CD8-positive, alpha-beta memory T cell (primary cell): ENCODE results near the gene CNKSR1. TPM values are rescaled to one million over a fixed set of nuclear protein-coding genes. Genes with fewer than 3 reads are reported as not detected.

Source experiments
- CTCF ChIA-PET: fragments of 350-600 bp; sonication (Branson Sonifier 250); formaldehyde crosslinking; loops from one replicate; lab custom pipeline; 2021; ENCODE audit warnings: antibody characterized with exemption; lab: Charles Lee
- POLR2A ChIA-PET: fragments of 350-600 bp; sonication (Branson Sonifier 250); formaldehyde crosslinking; loops from one replicate; lab custom pipeline; 2021; ENCODE audit warnings: antibody characterized with exemption; lab: Charles Lee
- DNase-seq, 5 donors: peaks; one replicate each; pipeline versions ENCODE4 v3.0.0 to v3.0.0-alpha.2; 2020 to 2022; ENCODE audit warnings: mixed read lengths in 1 of 5
- H3K27ac ChIP-seq: one replicate; pipeline ENCODE4 v1.7.0; 2013; ENCODE audit warnings: low read depth, mild to moderate bottlenecking, low read length, moderate library complexity
- H3K27me3 ChIP-seq: 2 replicates; pipeline ENCODE4 v1.7.0; 2013; ENCODE audit warnings: low read length, mild to moderate bottlenecking; ENCODE audit not compliant: insufficient read depth, poor library complexity, severe bottlenecking
- H3K36me3 ChIP-seq: 2 replicates; pipeline ENCODE4 v1.7.0; 2013; ENCODE audit warnings: mild to moderate bottlenecking, low read length, moderate library complexity; ENCODE audit not compliant: insufficient read depth
- H3K4me1 ChIP-seq: 2 replicates; pipeline ENCODE4 v1.7.0; 2013; ENCODE audit warnings: mild to moderate bottlenecking, low read length, moderate library complexity; ENCODE audit not compliant: insufficient read depth
- H3K4me3 ChIP-seq: 2 replicates; pipeline ENCODE4 v1.7.0; 2013; ENCODE audit warnings: mild to moderate bottlenecking, low read length
- H3K9me3 ChIP-seq: 2 replicates; pipeline ENCODE4 v1.7.0; 2013; ENCODE audit warnings: mild to moderate bottlenecking, low read length
- H3K27ac Mint-ChIP-seq, 8 donors: one replicate each; pipeline ENCODE4 v1.8.0; 2020 to 2021; ENCODE audit warnings: mixed read lengths in 8 of 8, mild to moderate bottlenecking in 6 of 8, inconsistent platforms in 3 of 8, moderate library complexity in 3 of 8
- H3K27me3 Mint-ChIP-seq, 2 donors: one replicate each; pipeline ENCODE4 v1.8.0; 2020 to 2021; ENCODE audit warnings: mixed read lengths in 2 of 2, mild to moderate bottlenecking in 1 of 2, moderate library complexity in 1 of 2
- H3K36me3 Mint-ChIP-seq, 3 donors: one replicate each; pipeline ENCODE4 v1.8.0; 2020 to 2021; ENCODE audit warnings: mixed read lengths in 3 of 3, inconsistent platforms in 1 of 3, mild to moderate bottlenecking in 1 of 3
- H3K4me1 Mint-ChIP-seq, 3 donors: one replicate each; pipeline ENCODE4 v1.8.0; 2020 to 2021; ENCODE audit warnings: mixed read lengths in 3 of 3, inconsistent platforms in 1 of 3, mild to moderate bottlenecking in 1 of 3
- H3K4me3 Mint-ChIP-seq, 7 donors: one replicate each; pipeline ENCODE4 v1.8.0; 2020 to 2021; ENCODE audit warnings: mixed read lengths in 7 of 7, mild to moderate bottlenecking in 6 of 7, moderate library complexity in 4 of 7, inconsistent platforms in 2 of 7
- H3K9me3 Mint-ChIP-seq, 5 donors: one replicate each; pipeline ENCODE4 v1.8.0; 2020 to 2022; ENCODE audit warnings: mixed read lengths in 5 of 5, mild to moderate bottlenecking in 3 of 5, moderate library complexity in 2 of 5, inconsistent platforms in 1 of 5
- polyA plus RNA-seq: library from polyadenylated mRNA; unstranded; fragments of 300-500 nt; fragmentation: Illumina TruSeq; gene quantifications from one replicate; pipeline ENCODE4 v1.2.3, GENCODE V29; 2021
- total RNA-seq, 2 experiments: library from RNA; stranded (reverse); gene quantifications; one replicate each; pipeline ENCODE4 v1.2.3, GENCODE V29; 2021

CNKSR1 gene
- total and polyA plus RNA-seq, 3 experiments from 2014 or later = 0.37 to 0.86 TPM; not detected in 1

- Histone ChIP-seq H3K9me3 (no peaks in the 10 kb centered on the region), H3K4me3 (no peak overlapping the region), H3K27ac (no peak overlapping the region), H3K4me1 (no peaks in the 10 kb centered on the region), H3K27me3 (peaks cover 10% of the 10 kb centered on the region), H3K36me3 (no peaks in the 10 kb centered on the region)
- Mint-ChIP-seq H3K36me3 (no peaks in the 10 kb centered on the region), H3K4me1 (peaks cover 0 to 6% (median 1%) of the 10 kb centered on the region in 3 donors), H3K9me3 (peaks cover 0 to 4% (median 0%) of the 10 kb centered on the region in 5 donors), H3K27me3 (peaks cover 37 to 59% of the 10 kb centered on the region in 2 donors), H3K4me3 (no peak overlapping the region), H3K27ac (peak overlapping the region in 1 of 8 donors; percentile 50)
- no peak for DNase-seq
- CTCF ChIA-PET = interaction anchor here (0.9 to 3.0 kb wide), 6 partner anchors 12 to 120 kb away, joined by 3 to 18 read pairs (median 3); partner anchors contain the start of genes C1orf232 and ZNF593
- POLR2A ChIA-PET = no interaction called here
Measured at GRCh38 chr1:26156285-26157038, 20.8 kb upstream of the CNKSR1 start.

GRCh38 chr1:26158271-26158907, 18.9 kb upstream of the CNKSR1 start:
- Mint-ChIP-seq H3K27me3 (peaks cover 40 to 62% of the 10 kb centered on the region in 2 donors), H3K4me1 (peaks cover 5 to 12% (median 5%) of the 10 kb centered on the region in 3 donors), H3K27ac (no peak overlapping the region), H3K9me3 (peaks cover 0 to 4% (median 0%) of the 10 kb centered on the region in 5 donors), H3K4me3 (no peak overlapping the region), H3K36me3 (no peaks in the 10 kb centered on the region)
- Histone ChIP-seq H3K36me3 (no peaks in the 10 kb centered on the region), H3K27ac (no peak overlapping the region), H3K27me3 (peaks cover 18% of the 10 kb centered on the region), H3K4me3 (no peak overlapping the region), H3K4me1 (peaks cover 5% of the 10 kb centered on the region), H3K9me3 (no peaks in the 10 kb centered on the region)
- DNase-seq = no peak
- ChIA-PET CTCF (interaction anchor here (0.9 to 1.5 kb wide), 2 partner anchors 11 to 76 kb away, joined by 3 to 7 read pairs; partner anchors contain the start of genes C1orf232, CEP85 and ZNF593), POLR2A (interaction anchor here (0.6 kb wide), 1 partner anchor 115 kb away, joined by 5 read pairs; no protein-coding TSS in a partner anchor)

DNA sequence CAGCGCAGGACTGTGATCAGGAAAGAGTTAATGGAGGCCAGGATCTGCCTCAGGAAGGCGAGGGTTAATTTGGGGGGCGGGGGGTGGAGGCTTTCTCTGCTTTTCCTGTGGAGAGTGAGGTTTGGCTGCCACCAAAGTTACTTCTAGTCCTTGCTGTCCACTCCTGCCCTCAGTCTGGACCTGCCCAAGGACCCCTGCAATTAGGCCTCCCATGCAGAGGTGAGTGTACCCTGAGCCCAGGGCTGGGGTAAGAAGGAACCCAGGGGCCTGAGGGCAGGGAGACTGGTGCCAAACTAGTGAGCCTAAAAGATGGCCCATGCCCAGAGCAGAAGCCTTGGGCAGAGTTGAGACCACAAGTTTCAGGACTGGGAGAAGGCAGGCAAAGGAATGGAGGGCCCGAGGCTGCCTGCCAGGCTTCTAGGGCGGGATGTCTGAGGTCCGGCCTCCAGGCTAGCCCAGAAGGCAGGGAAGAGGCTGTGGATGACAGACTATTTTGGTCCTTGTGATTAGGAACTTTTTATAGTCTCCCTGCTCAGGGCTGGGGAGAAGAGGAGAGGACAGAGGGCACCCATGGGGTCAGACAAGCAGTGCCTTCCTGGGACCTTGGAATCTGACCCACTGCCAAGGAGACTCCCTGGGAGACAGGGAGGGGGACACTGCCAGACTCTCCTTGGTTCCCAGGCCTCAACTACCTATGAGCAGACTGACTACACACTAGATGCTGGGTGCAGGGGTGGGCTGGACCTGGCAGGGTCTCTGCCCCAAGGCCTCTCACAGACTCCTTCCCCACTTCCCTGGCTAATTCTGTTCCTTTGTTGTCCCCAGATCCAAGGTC, 18.2 kb upstream of the CNKSR1 start, which contains the start of gene FAM110D:
TSS of gene FAM110D (plus strand) at position 172 of the 835 bp plus-strand sequence. CDS start 2,213 bp downstream, outside the sequence.
- Mint-ChIP-seq H3K4me3 (no peak within 1 kb of the TSS), H3K27ac (no peak within 1 kb of the TSS), H3K4me1 (peaks cover 8 to 17% (median 10%) of the 10 kb centered on the region in 3 donors), H3K27me3 (peaks cover 45 to 60% of the 10 kb centered on the region in 2 donors), H3K9me3 (peaks cover 0 to 4% (median 0%) of the 10 kb centered on the region in 5 donors), H3K36me3 (no peaks in the 10 kb centered on the region)
- ChIA-PET CTCF (no interaction called here), POLR2A (no interaction called here)
- no peaks in the 10 kb centered on the region for H3K9me3 ChIP-seq
- H3K4me3 ChIP-seq = no peak within 1 kb of the TSS
- peaks cover 18% of the 10 kb centered on the region for H3K27me3 ChIP-seq
- no peaks in the 10 kb centered on the region for H3K36me3 ChIP-seq
- no peak within 1 kb of the TSS for H3K27ac ChIP-seq
- peaks cover 11% of the 10 kb centered on the region for H3K4me1 ChIP-seq
- no peak for DNase-seq

DNA sequence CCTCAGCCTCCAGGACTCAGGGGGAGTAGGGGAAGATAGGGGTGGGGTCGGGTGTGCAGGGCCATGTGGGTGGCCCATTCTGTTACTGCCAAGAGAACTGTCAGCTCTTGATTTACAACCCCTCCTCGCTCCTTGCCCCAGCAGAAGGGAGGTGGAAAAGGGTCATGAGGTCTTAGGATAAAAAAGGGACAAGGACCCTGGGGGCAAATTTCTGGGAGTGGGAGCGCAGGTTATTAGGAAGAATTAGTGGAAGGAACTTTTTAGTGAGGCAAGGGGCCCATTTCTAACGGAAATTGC, 17.6 kb upstream of the CNKSR1 start:
- Mint-ChIP-seq H3K27ac (no peak overlapping the region), H3K9me3 (peaks cover 0 to 4% (median 0%) of the 10 kb centered on the region in 5 donors), H3K27me3 (peaks cover 45 to 58% of the 10 kb centered on the region in 2 donors), H3K36me3 (no peaks in the 10 kb centered on the region), H3K4me1 (peaks cover 8 to 20% (median 10%) of the 10 kb centered on the region in 3 donors), H3K4me3 (no peak overlapping the region)
- Histone ChIP-seq H3K27ac (no peak overlapping the region), H3K36me3 (no peaks in the 10 kb centered on the region), H3K4me1 (peaks cover 15% of the 10 kb centered on the region), H3K27me3 (peaks cover 18% of the 10 kb centered on the region), H3K9me3 (no peaks in the 10 kb centered on the region), H3K4me3 (no peak overlapping the region)
- ChIA-PET CTCF (no interaction called here), POLR2A (no interaction called here)
- peak in 1 of 5 donors; percentile 14 for DNase-seq

GRCh38 chr1:26160527-26161414, 16.5 kb upstream of the CNKSR1 start:
- Mint-ChIP-seq H3K4me3 (peak overlapping the region in 1 of 7 donors; percentile 28), H3K27me3 (peaks cover 43 to 50% of the 10 kb centered on the region in 2 donors), H3K36me3 (no peaks in the 10 kb centered on the region), H3K9me3 (peaks cover 0 to 4% (median 0%) of the 10 kb centered on the region in 5 donors), H3K27ac (no peak overlapping the region), H3K4me1 (peaks cover 8 to 22% (median 10%) of the 10 kb centered on the region in 3 donors)
- no peaks in the 10 kb centered on the region for H3K9me3 ChIP-seq
- no peaks in the 10 kb centered on the region for H3K36me3 ChIP-seq
- peaks cover 16% of the 10 kb centered on the region for H3K4me1 ChIP-seq
- DNase-seq = peak in 1 of 5 donors; percentile 31
- CTCF ChIA-PET = interaction anchor here (0.6 kb wide), 1 partner anchor 57 kb away, joined by 3 read pairs; no protein-coding TSS in a partner anchor
- no peak overlapping the region for H3K4me3 ChIP-seq
- peaks cover 18% of the 10 kb centered on the region for H3K27me3 ChIP-seq
- peak overlapping the region; percentile 16 for H3K27ac ChIP-seq
- POLR2A ChIA-PET = no interaction called here

DNA sequence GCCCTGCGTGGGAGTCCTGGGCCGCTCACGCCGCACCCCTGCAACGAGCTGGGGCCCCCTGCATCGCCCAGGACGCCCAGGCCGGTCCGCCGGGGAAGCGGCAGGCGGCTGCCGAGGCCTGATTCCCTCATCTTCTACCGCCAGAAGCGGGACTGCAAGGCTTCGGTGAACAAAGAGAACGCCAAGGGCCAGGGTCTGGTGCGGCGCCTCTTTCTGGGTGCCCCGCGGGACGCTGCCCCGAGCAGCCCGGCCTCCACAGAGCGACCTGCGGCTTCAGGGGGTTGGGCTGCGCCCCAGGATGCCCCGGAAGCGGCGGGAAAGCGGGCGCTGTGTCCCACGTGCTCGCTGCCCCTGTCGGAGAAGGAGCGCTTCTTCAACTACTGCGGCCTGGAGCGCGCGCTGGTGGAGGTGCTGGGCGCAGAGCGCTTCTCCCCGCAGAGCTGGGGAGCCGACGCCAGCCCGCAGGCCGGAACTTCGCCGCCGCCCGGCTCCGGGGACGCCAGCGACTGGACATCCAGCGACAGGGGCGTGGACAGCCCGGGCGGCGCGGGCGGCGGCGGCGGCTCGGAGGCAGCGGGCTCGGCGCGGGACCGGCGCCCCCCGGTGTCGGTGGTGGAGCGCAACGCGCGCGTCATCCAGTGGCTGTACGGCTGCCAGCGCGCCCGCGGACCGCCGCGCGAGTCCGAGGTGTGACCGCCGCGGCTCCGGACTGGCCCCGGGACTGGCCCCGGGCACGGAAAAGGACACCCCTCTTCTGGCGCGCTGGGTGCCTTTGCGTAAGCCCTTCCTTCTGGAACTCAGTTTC, 15.7 kb upstream of the CNKSR1 start:
- POLR2A ChIA-PET = no interaction called here
- Mint-ChIP-seq H3K27ac (no peak overlapping the region), H3K9me3 (peaks cover 0 to 4% (median 0%) of the 10 kb centered on the region in 5 donors), H3K4me3 (peak overlapping the region in 3 of 7 donors; percentile 43 to 62 (median 44)), H3K36me3 (no peaks in the 10 kb centered on the region), H3K27me3 (peaks cover 43 to 46% of the 10 kb centered on the region in 2 donors), H3K4me1 (peaks cover 11 to 23% (median 13%) of the 10 kb centered on the region in 3 donors)
- peak in 2 of 5 donors; percentile 35 to 57 for DNase-seq
- H3K36me3 ChIP-seq = no peaks in the 10 kb centered on the region
- no peaks in the 10 kb centered on the region for H3K9me3 ChIP-seq
- H3K4me1 ChIP-seq = peaks cover 16% of the 10 kb centered on the region
- H3K27me3 ChIP-seq = peaks cover 13% of the 10 kb centered on the region
- CTCF ChIA-PET = interaction anchor here (1.0 kb wide), 1 partner anchor 266 kb away, joined by 4 read pairs; no protein-coding TSS in a partner anchor
- H3K27ac ChIP-seq = peak overlapping the region; percentile 16
- H3K4me3 ChIP-seq = peak overlapping the region; percentile 26
